ENCODE results near the gene SYNE4.

Gene SYNE4

GRCh38 chr19:35995048-35995993, 13.3 kb downstream of the SYNE4 start, which contains the start of gene SDHAF1 (continued):
- peak; percentile 59; the same call in 1 of the 2 replicates for TF ChIP-seq MZF1 (tag by site-specific recombination; IDR thresholded peaks at IDR 0.05; ENCODE audit: borderline replicate concordance)
- no peak; the same call in 1 of the 2 replicates for TF ChIP-seq KLF10 (tag by site-specific recombination; IDR thresholded peaks at IDR 0.05)
- TF ChIP-seq ZNF280D (tag by site-specific recombination; IDR thresholded peaks at IDR 0.05) = no peak
- peak; percentile 97 for TF ChIP-seq ZFHX2 (tag by site-specific recombination; conservative IDR thresholded peaks at IDR 0.05)
- TF ChIP-seq ZNF335 (tag by site-specific recombination; conservative IDR thresholded peaks at IDR 0.05) = peak; percentile 100
- no peak for TF ChIP-seq ZNF530 (tag by site-specific recombination; IDR thresholded peaks at IDR 0.05; ENCODE audit: low read depth)
- TF ChIP-seq ZNF548 (tag by site-specific recombination; IDR thresholded peaks at IDR 0.05) = no peak
- TF ChIP-seq ZNF639 (tag by site-specific recombination; IDR thresholded peaks at IDR 0.05) = no peak
- no peak; the same call in 1 of the 2 replicates for TF ChIP-seq ZBTB48 (tag by site-specific recombination; IDR thresholded peaks at IDR 0.05)
- peak; percentile 74 for TF ChIP-seq REST (tag by site-specific recombination; IDR thresholded peaks at IDR 0.05)
- TF ChIP-seq ZNF426 (tag by site-specific recombination; IDR thresholded peaks at IDR 0.05) = no peak
- TF ChIP-seq ZNF747 (tag by site-specific recombination; IDR thresholded peaks at IDR 0.05) = no peak
- TF ChIP-seq ZNF112 (tag by site-specific recombination; IDR thresholded peaks at IDR 0.05) = no peak
- no peak for TF ChIP-seq ZNF707 (tag by site-specific recombination; IDR thresholded peaks at IDR 0.05)
- TF ChIP-seq, protein P1, sequence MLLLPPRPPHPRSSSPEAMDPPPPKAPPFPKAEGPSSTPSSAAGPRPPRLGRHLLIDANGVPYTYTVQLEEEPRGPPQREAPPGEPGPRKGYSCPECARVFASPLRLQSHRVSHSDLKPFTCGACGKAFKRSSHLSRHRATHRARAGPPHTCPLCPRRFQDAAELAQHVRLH (tag by site-specific recombination; IDR thresholded peaks at IDR 0.05) = peak; percentile 68; the same call in 1 of the 2 replicates
- peak; percentile 88 for TF ChIP-seq PRDM10 (tag by site-specific recombination; IDR thresholded peaks at IDR 0.05)
- no peak for TF ChIP-seq ZNF791 (tag by site-specific recombination; IDR thresholded peaks at IDR 0.05)
- TF ChIP-seq ZBTB6 (tag by site-specific recombination; IDR thresholded peaks at IDR 0.05) = no peak; the same call in 1 of the 2 replicates
- peak; percentile 65; the same call in 1 of the 2 replicates for TF ChIP-seq SCRT2 (tag by site-specific recombination; IDR thresholded peaks at IDR 0.05)
- TF ChIP-seq HOXD13 (CRISPR knock-in tag; IDR thresholded peaks at IDR 0.05; ENCODE audit: borderline replicate concordance) = no peak
- no peak for TF ChIP-seq ZNF133 (tag by site-specific recombination; IDR thresholded peaks at IDR 0.05)
- no peak for TF ChIP-seq ZNF292 (tag by site-specific recombination; IDR thresholded peaks at IDR 0.05; ENCODE audit: borderline replicate concordance, low read depth)
- peak; percentile 37; the same call in 1 of the 2 replicates for TF ChIP-seq ZNF394 (tag by site-specific recombination; IDR thresholded peaks at IDR 0.05; ENCODE audit: borderline replicate concordance)
- 0 out of 2 replicates have a peak, but pooled peaks have one; percentile 66 for TF ChIP-seq ZNF221 (tag by site-specific recombination; IDR thresholded peaks at IDR 0.05; ENCODE audit: borderline replicate concordance)
- no peak for TF ChIP-seq ZNF37A (tag by site-specific recombination; IDR thresholded peaks at IDR 0.05)

Data from HEK293 (cell line).